HG02981 (cell line): Measurements from ENCODE around the gene CD226.

Experiments
- ATAC-seq: cut with Tn5 transposase; IDR thresholded peaks from one replicate; pipeline ENCODE4 v1.9.1; 2021; ENCODE audit warnings: mild to moderate bottlenecking, moderate library complexity; ENCODE audit not compliant: unreplicated experiment

The CD226 gene

GRCh38 chr18:69820538-69820937 lies 127.1 kb downstream of the CD226 start:
- no peak for ATAC-seq

GRCh38 chr18:69819460-69819859 lies 128.2 kb downstream of the CD226 start:
- no peak for ATAC-seq

- ATAC-seq: no peak
Measured at GRCh38 chr18:69817335-69817940, 130.2 kb downstream of the CD226 start.

GRCh38 chr18:69814861-69815385 lies 132.8 kb downstream of the CD226 start:
- no peak for ATAC-seq

GRCh38 chr18:69813559-69813958 lies 134.1 kb downstream of the CD226 start:
- no peak for ATAC-seq

- ATAC-seq: no peak
Measured at GRCh38 chr18:69808399-69808798, 139.3 kb downstream of the CD226 start.

GRCh38 chr18:69804776-69805501 lies 142.7 kb downstream of the CD226 start:
- ATAC-seq: no peak
